ENCODE data around the gene IST1. TPM values are rescaled to one million over a fixed set of nuclear protein-coding genes. Genes with fewer than 3 reads are reported as not detected.
A peak's percentile ranks its signal among the peaks of the same experiment; 100 is the strongest.

The IST1 gene
- total and polyA plus RNA-seq, 8 donors: 156 to 360 (median 298) TPM

- intact Hi-C loops (cut with DNase I): no loop called here
- Histone ChIP-seq H3K27ac (no peak overlapping the region), H3K4me3 (no peak overlapping the region), H3K4me1 (peaks cover 0 to 34% of the 10 kb centered on the region in 2 donors), H3K36me3 (peaks cover 0 to 27% of the 10 kb centered on the region in 2 donors), H3K27me3 (no peaks in the 10 kb centered on the region), H3K9me3 (no peaks in the 10 kb centered on the region)
- TF ChIP-seq, protein P1, sequence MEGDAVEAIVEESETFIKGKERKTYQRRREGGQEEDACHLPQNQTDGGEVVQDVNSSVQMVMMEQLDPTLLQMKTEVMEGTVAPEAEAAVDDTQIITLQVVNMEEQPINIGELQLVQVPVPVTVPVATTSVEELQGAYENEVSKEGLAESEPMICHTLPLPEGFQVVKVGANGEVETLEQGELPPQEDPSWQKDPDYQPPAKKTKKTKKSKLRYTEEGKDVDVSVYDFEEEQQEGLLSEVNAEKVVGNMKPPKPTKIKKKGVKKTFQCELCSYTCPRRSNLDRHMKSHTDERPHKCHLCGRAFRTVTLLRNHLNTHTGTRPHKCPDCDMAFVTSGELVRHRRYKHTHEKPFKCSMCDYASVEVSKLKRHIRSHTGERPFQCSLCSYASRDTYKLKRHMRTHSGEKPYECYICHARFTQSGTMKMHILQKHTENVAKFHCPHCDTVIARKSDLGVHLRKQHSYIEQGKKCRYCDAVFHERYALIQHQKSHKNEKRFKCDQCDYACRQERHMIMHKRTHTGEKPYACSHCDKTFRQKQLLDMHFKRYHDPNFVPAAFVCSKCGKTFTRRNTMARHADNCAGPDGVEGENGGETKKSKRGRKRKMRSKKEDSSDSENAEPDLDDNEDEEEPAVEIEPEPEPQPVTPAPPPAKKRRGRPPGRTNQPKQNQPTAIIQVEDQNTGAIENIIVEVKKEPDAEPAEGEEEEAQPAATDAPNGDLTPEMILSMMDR (IDR thresholded peaks at IDR 0.05): no peak
- DNase-seq: no peak
- ATAC-seq: no peak
These were observed 16.4 kb upstream of the IST1 start for GRCh38 chr16:71878911-71879310.

GRCh38 chr16:71880176-71880575 is 15.2 kb upstream of the IST1 start:
- H3K9me3 ChIP-seq: no peaks in the 10 kb centered on the region
- intact Hi-C loops (cut with DNase I): no loop called here
- no peak overlapping the region for H3K27ac ChIP-seq
- ATAC-seq (no peak), DNase-seq (no peak)
- peaks cover 0 to 17% of the 10 kb centered on the region in 2 donors for H3K36me3 ChIP-seq
- no peaks in the 10 kb centered on the region for H3K27me3 ChIP-seq
- TF ChIP-seq, protein P1 (IDR thresholded peaks at IDR 0.05): no peak
- H3K4me1 ChIP-seq: peaks cover 0 to 43% of the 10 kb centered on the region in 2 donors
- H3K4me3 ChIP-seq: no peak overlapping the region

GRCh38 chr16:71882505-71883167 is 12.7 kb upstream of the IST1 start:
- peak overlapping the region; percentile 82 to 92 for H3K27ac ChIP-seq
- intact Hi-C loops (cut with DNase I): no loop called here
- ATAC-seq: peak; percentile 74
- peak overlapping the region in 1 of 2 donors; percentile 97 for H3K4me3 ChIP-seq
- peaks cover 0 to 48% of the 10 kb centered on the region in 2 donors for H3K4me1 ChIP-seq
- H3K27me3 ChIP-seq: no peaks in the 10 kb centered on the region
- H3K36me3 ChIP-seq: peaks cover 0 to 7% of the 10 kb centered on the region in 2 donors
- DNase-seq: peak in 2 of 4 donors; percentile 52 to 70
- H3K9me3 ChIP-seq: no peaks in the 10 kb centered on the region
- TF ChIP-seq, protein P1 (IDR thresholded peaks at IDR 0.05): peak; percentile 90 to 95

GRCh38 chr16:71883168-71883848 is 12.0 kb upstream of the IST1 start:
- peak overlapping the region; percentile 82 to 92 for H3K27ac ChIP-seq
- TF ChIP-seq, protein P1 (IDR thresholded peaks at IDR 0.05): peak in 1 of 2 donors; percentile 35
- DNase-seq (peak; percentile 25 to 67 (median 56)), ATAC-seq (peak; percentile 62)
- H3K36me3 ChIP-seq: peaks cover 0 to 7% of the 10 kb centered on the region in 2 donors
- H3K4me3 ChIP-seq: peak overlapping the region; percentile 91 to 97
- no peaks in the 10 kb centered on the region for H3K9me3 ChIP-seq
- H3K27me3 ChIP-seq: no peaks in the 10 kb centered on the region
- intact Hi-C loops (cut with DNase I): no loop called here
- peaks cover 0 to 48% of the 10 kb centered on the region in 2 donors for H3K4me1 ChIP-seq
